ENCODE measurements around the gene PCDHAC2. TPM values are rescaled to one million over a fixed set of nuclear protein-coding genes. Genes with fewer than 3 reads are reported as not detected.

The PCDHAC2 gene
- total and polyA plus RNA-seq, 2 of the 4 experiments (the other 2 are of a cell fraction): not detected

GRCh38 chr5:140978983-140979382 lies 12.7 kb downstream of the PCDHAC2 start:
- Histone ChIP-seq H3K4me1 (ENCODE audit: control insufficient read depth, insufficient read depth, low read length) (no peaks in the 10 kb centered on the region), H2BK5ac (ENCODE audit: low read depth, low read length, poor library complexity, severe bottlenecking) (no peak overlapping the region), H3K14ac (replicated peaks; ENCODE audit: low read depth, low read length) (no peak overlapping the region), H3K27ac (ENCODE audit: insufficient read depth, low read length) (no peak overlapping the region), H3K23ac (ENCODE audit: low read depth, low read length) (no peak overlapping the region), H3K36me3 (ENCODE audit: control insufficient read depth, insufficient read depth, low read length) (no peaks in the 10 kb centered on the region), H4K8ac (ENCODE audit: low read depth in 2 of 2, low read length in 2 of 2) (no peak overlapping the region), H2BK15ac (ENCODE audit: low read depth, low read length) (no peak overlapping the region), H3K9me1 (ENCODE audit: insufficient read depth, low read length) (no peaks in the 10 kb centered on the region), H3K4me3 (ENCODE audit: insufficient read depth, low read depth, low read length) (no peak overlapping the region), H3K18ac (ENCODE audit: low read depth, low read length) (no peak overlapping the region), H3K79me1 (ENCODE audit: low read depth in 1 of 2, low read length in 2 of 2) (no peaks in the 10 kb centered on the region), H2BK20ac (ENCODE audit: low read depth, low read length) (no peak overlapping the region), H2AK9ac (replicated peaks; ENCODE audit: low read depth, low read length, poor library complexity) (no peak overlapping the region), H4K91ac (ENCODE audit: insufficient read depth, low read depth, low read length) (no peak overlapping the region), H3K4ac (ENCODE audit: low read depth, low read length) (no peak overlapping the region), H4K5ac (ENCODE audit: low read depth, low read length) (no peak overlapping the region), H4K20me1 (ENCODE audit: insufficient read depth, low read length) (no peaks in the 10 kb centered on the region), H2AFZ (replicated peaks; ENCODE audit: low read length, poor library complexity) (no peak overlapping the region), H3K56ac (ENCODE audit: extremely low read depth, insufficient read depth, low read length) (no peak overlapping the region), H2AK5ac (ENCODE audit: low read depth, low read length) (no peak overlapping the region), H3K4me2 (ENCODE audit: low read depth, low read length) (no peak overlapping the region), H3K27me3 (ENCODE audit: control insufficient read depth, insufficient read depth, low read length) (no peaks in the 10 kb centered on the region), H3K9ac (ENCODE audit: low read depth, low read length) (no peak overlapping the region), H2BK120ac (ENCODE audit: low read depth, low read length) (no peak overlapping the region), H3K9me3 (ENCODE audit: control insufficient read depth, insufficient read depth, low read length) (peaks cover 6% of the 10 kb centered on the region; the same call in 1 of the 2 replicates)
- CTCF ChIA-PET: no interaction called here
- no CpG with 5 or more reads among the region's 1 CpG for WGBS, 2 experiments (ENCODE audit: extremely low coverage in 2 of 2, insufficient read length in 1 of 2)
- POLR2A ChIA-PET (ENCODE audit: unreplicated experiment): no interaction called here
- TF ChIP-seq MAFK (IDR thresholded peaks at IDR 0.05; ENCODE audit: low read depth, low read length): no peak
- no peak for TF ChIP-seq MXI1 (IDR thresholded peaks at IDR 0.05; ENCODE audit: borderline replicate concordance, low read depth, low read length)
- TF ChIP-seq RAD21 (IDR thresholded peaks at IDR 0.05; ENCODE audit: low read length): no peak
- no peak for TF ChIP-seq ELK1 (IDR thresholded peaks at IDR 0.05; ENCODE audit: borderline replicate concordance, low read depth, low read length)
- TF ChIP-seq POLR2A (IDR thresholded peaks at IDR 0.05; ENCODE audit: low read depth, low read length): no peak
- TF ChIP-seq, protein P1, sequence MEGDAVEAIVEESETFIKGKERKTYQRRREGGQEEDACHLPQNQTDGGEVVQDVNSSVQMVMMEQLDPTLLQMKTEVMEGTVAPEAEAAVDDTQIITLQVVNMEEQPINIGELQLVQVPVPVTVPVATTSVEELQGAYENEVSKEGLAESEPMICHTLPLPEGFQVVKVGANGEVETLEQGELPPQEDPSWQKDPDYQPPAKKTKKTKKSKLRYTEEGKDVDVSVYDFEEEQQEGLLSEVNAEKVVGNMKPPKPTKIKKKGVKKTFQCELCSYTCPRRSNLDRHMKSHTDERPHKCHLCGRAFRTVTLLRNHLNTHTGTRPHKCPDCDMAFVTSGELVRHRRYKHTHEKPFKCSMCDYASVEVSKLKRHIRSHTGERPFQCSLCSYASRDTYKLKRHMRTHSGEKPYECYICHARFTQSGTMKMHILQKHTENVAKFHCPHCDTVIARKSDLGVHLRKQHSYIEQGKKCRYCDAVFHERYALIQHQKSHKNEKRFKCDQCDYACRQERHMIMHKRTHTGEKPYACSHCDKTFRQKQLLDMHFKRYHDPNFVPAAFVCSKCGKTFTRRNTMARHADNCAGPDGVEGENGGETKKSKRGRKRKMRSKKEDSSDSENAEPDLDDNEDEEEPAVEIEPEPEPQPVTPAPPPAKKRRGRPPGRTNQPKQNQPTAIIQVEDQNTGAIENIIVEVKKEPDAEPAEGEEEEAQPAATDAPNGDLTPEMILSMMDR (conservative IDR thresholded peaks at IDR 0.05; ENCODE audit: low read depth, low read length): no peak
- no peak for TF ChIP-seq RFX5 (IDR thresholded peaks at IDR 0.05; ENCODE audit: low read depth, low read length)
- no peak for TF ChIP-seq SMC3 (IDR thresholded peaks at IDR 0.05; ENCODE audit: low read depth, low read length)
- no peak for TF ChIP-seq CEBPB (IDR thresholded peaks at IDR 0.05; ENCODE audit: low read depth, low read length)
- no peak for TF ChIP-seq NFE2L2 (IDR thresholded peaks at IDR 0.05; ENCODE audit: low read depth, low read length)
- TF ChIP-seq FOS (IDR thresholded peaks at IDR 0.05; ENCODE audit: low read depth, low read length): no peak
- no peak for TF ChIP-seq USF2 (IDR thresholded peaks at IDR 0.05; ENCODE audit: low read depth, low read length)
- TF ChIP-seq CHD1 (IDR thresholded peaks at IDR 0.05; ENCODE audit: low read depth, low read length): no peak
- TF ChIP-seq MAZ (IDR thresholded peaks at IDR 0.05; ENCODE audit: borderline replicate concordance, low read depth, low read length): no peak
- TF ChIP-seq RCOR1 (IDR thresholded peaks at IDR 0.05; ENCODE audit: insufficient replicate concordance, low read length): no peak
- no peak for TF ChIP-seq BHLHE40 (IDR thresholded peaks at IDR 0.05; ENCODE audit: low read depth, low read length)
- no peak for DNase-seq
- ATAC-seq (ENCODE audit: low read depth): no peak
- no TSS peak for BruUV-seq (replicated peaks)
- dilution Hi-C loops (cut with HindIII; ENCODE audit: low sequenced_read_pairs, unreplicated experiment) (no loop called here), intact Hi-C loops (cut with micrococcal nuclease) (no loop called here), in situ Hi-C loops (cut with MboI; ENCODE audit: low sequenced_read_pairs) (no loop called here)

Measured in IMR-90 (cell line).